IMR-90 (cell line): ENCODE results near the gene SP2. TPM values are rescaled to one million over a fixed set of nuclear protein-coding genes. Genes with fewer than 3 reads are reported as not detected.

Experiments
- ATAC-seq: fragments of 200-7000 bp; cut with Tn5 transposase; 2 replicates; pipeline ENCODE4 v1.9.1; 2020; ENCODE audit warnings: low read depth, mild to moderate bottlenecking, moderate library complexity
- BruUV-seq: library from RNA; stranded (reverse); fragments of 400-500 nt; replicated peaks from 2 replicates; lab custom pipeline; 2021; lab: Mats Ljungman, UMichigan
- CTCF ChIA-PET: fragments of 300-600 bp; formaldehyde crosslinking; extraction: SDS; loops from one replicate; lab custom pipeline; 2021; ENCODE audit warnings: antibody characterized with exemption; lab: Yijun Ruan, JAX
- POLR2A ChIA-PET: fragments of 300-600 bp; sonication (Branson Sonifier 250); formaldehyde crosslinking; loops from one replicate; lab custom pipeline; 2022; ENCODE audit warnings: antibody characterized with exemption; ENCODE audit not compliant: unreplicated experiment; lab: Charles Lee
- DNase-seq: peaks from one replicate; pipeline ENCODE4 v3.0.0; 2013
- H2AFZ ChIP-seq: replicated peaks from 2 replicates; pipeline ENCODE3; 2013; ENCODE audit warnings: low read length, mild to moderate bottlenecking; ENCODE audit not compliant: poor library complexity
- H2AK5ac ChIP-seq: 2 replicates; pipeline ENCODE4 v1.6.1; 2013; ENCODE audit warnings: low read depth, low read length, inconsistent platforms
- H2AK9ac ChIP-seq: replicated peaks from 2 replicates; pipeline ENCODE3; 2013; ENCODE audit warnings: mild to moderate bottlenecking, low read depth, low read length, moderate library complexity; ENCODE audit not compliant: poor library complexity
- H2BK120ac ChIP-seq: 2 replicates; pipeline ENCODE4 v1.6.1; 2013; ENCODE audit warnings: low read depth, low read length, inconsistent platforms
- H2BK15ac ChIP-seq: 3 replicates; pipeline ENCODE4 v1.6.1; 2013; ENCODE audit warnings: low read depth, low read length, inconsistent platforms
- H2BK20ac ChIP-seq: 2 replicates; pipeline ENCODE4 v1.6.1; 2013; ENCODE audit warnings: low read depth, mild to moderate bottlenecking, inconsistent platforms, low read length, moderate library complexity
- H2BK5ac ChIP-seq: 2 replicates; pipeline ENCODE4 v1.6.1; 2013; ENCODE audit warnings: mild to moderate bottlenecking, low read depth, low read length, inconsistent platforms; ENCODE audit not compliant: poor library complexity, severe bottlenecking
- H3K14ac ChIP-seq: replicated peaks from 2 replicates; pipeline ENCODE4 v1.6.1; 2013; ENCODE audit warnings: low read depth, low read length, inconsistent platforms
- H3K18ac ChIP-seq: 2 replicates; pipeline ENCODE4 v1.6.1; 2013; ENCODE audit warnings: low read depth, low read length, control low read depth
- H3K23ac ChIP-seq: 2 replicates; pipeline ENCODE4 v1.6.1; 2013; ENCODE audit warnings: low read depth, low read length, inconsistent platforms
- H3K27ac ChIP-seq: 2 replicates; pipeline ENCODE4 v1.5.1; 2013; ENCODE audit warnings: mild to moderate bottlenecking, control low read depth, low read length; ENCODE audit not compliant: insufficient read depth
- H3K27me3 ChIP-seq: 2 replicates; pipeline ENCODE4 v1.6.1; 2013; ENCODE audit warnings: low read length; ENCODE audit not compliant: control insufficient read depth, insufficient read depth
- H3K36me3 ChIP-seq: 2 replicates; pipeline ENCODE4 v1.6.1; 2013; ENCODE audit warnings: low read length, mixed read lengths; ENCODE audit not compliant: control insufficient read depth, insufficient read depth
- H3K4ac ChIP-seq: 2 replicates; pipeline ENCODE4 v1.6.1; 2013; ENCODE audit warnings: low read depth, low read length, inconsistent platforms
- H3K4me1 ChIP-seq: 2 replicates; pipeline ENCODE4 v1.6.1; 2013; ENCODE audit warnings: low read length, mixed read lengths; ENCODE audit not compliant: control insufficient read depth, insufficient read depth
- H3K4me2 ChIP-seq: 2 replicates; pipeline ENCODE4 v1.6.1; 2013; ENCODE audit warnings: low read depth, mild to moderate bottlenecking, control low read depth, low read length, moderate library complexity
- H3K4me3 ChIP-seq: 2 replicates; pipeline ENCODE4 v1.5.1; 2013; ENCODE audit warnings: low read depth, mild to moderate bottlenecking, control low read depth, low read length, moderate library complexity; ENCODE audit not compliant: insufficient read depth
- H3K56ac ChIP-seq: 2 replicates; pipeline ENCODE4 v1.6.1; 2013; ENCODE audit warnings: low read length, inconsistent platforms; ENCODE audit not compliant: insufficient read depth; ENCODE audit errors: extremely low read depth
- H3K79me1 ChIP-seq, 2 experiments: 2 replicates each; pipeline ENCODE4 v1.6.1; 2013; ENCODE audit warnings: low read length in 2 of 2, inconsistent platforms in 1 of 2, low read depth in 1 of 2
- H3K9ac ChIP-seq: 2 replicates; pipeline ENCODE4 v1.6.1; 2013; ENCODE audit warnings: low read depth, low read length, control low read depth
- H3K9me1 ChIP-seq: 2 replicates; pipeline ENCODE4 v1.6.1; 2013; ENCODE audit warnings: low read length, inconsistent platforms; ENCODE audit not compliant: insufficient read depth
- H3K9me3 ChIP-seq: 2 replicates; pipeline ENCODE4 v1.6.1; 2013; ENCODE audit warnings: low read length; ENCODE audit not compliant: control insufficient read depth, insufficient read depth
- H4K20me1 ChIP-seq: 2 replicates; pipeline ENCODE4 v1.6.1; 2013; ENCODE audit warnings: low read length, inconsistent platforms; ENCODE audit not compliant: insufficient read depth
- H4K5ac ChIP-seq: 2 replicates; pipeline ENCODE4 v1.6.1; 2013; ENCODE audit warnings: mild to moderate bottlenecking, low read depth, low read length, control low read depth
- H4K8ac ChIP-seq, 2 experiments: 2 replicates each; pipeline ENCODE4 v1.6.1; 2013; ENCODE audit warnings: low read depth in 2 of 2, low read length in 2 of 2, control low read depth in 1 of 2, inconsistent platforms in 1 of 2
- H4K91ac ChIP-seq: 2 replicates; pipeline ENCODE4 v1.6.1; 2013; ENCODE audit warnings: low read depth, low read length, inconsistent platforms; ENCODE audit not compliant: insufficient read depth
- CTCF ChIP-seq: conservative IDR thresholded peaks from 2 replicates; pipeline ENCODE4 v1.5.1; 2012; ENCODE audit warnings: mild to moderate bottlenecking, low read depth, low read length, improper control_type of control experiment
- MAFK ChIP-seq: IDR thresholded peaks from 2 replicates; pipeline ENCODE4 v1.6.1; 2012; ENCODE audit warnings: low read depth, low read length, improper control_type of control experiment
- POLR2A ChIP-seq: IDR thresholded peaks from 2 replicates; pipeline ENCODE4 v1.6.1; 2012; ENCODE audit warnings: mild to moderate bottlenecking, low read depth, low read length
- RFX5 ChIP-seq: IDR thresholded peaks from 2 replicates; pipeline ENCODE4 v1.8.0; 2012; ENCODE audit warnings: low read depth, mild to moderate bottlenecking, low read length, moderate library complexity
- USF2 ChIP-seq: fragments of 150-350 bp; IDR thresholded peaks from 2 replicates; pipeline ENCODE4 v1.6.1; 2017; ENCODE audit warnings: mild to moderate bottlenecking, antibody characterized with exemption, low read length, low read depth
- whole genome bisulfite sequencing, 2 experiments: methylation state at CpG; one replicate each; pipeline versions ENCODE4 v1.1.5 to v1.1.7; 2013; ENCODE audit warnings: missing lambda C conversion rate in 2 of 2; ENCODE audit not compliant: insufficient read length in 1 of 2; ENCODE audit errors: extremely low coverage in 2 of 2; 5-methylcytosine and 5-hydroxymethylcytosine counted together
- dilution Hi-C: fragments of 300-500 bp; cut with HindIII; formaldehyde crosslinking; loops from one replicate; pipeline ENCODE4 v1.14.3; 2018; ENCODE audit warnings: low sequenced_read_pairs; ENCODE audit not compliant: unreplicated experiment
- in situ Hi-C: fragments of 300-500 bp; cut with MboI; formaldehyde crosslinking; loops from 3 replicates; pipeline ENCODE4 v1.14.3; 2019; ENCODE audit warnings: low sequenced_read_pairs, inconsistent platforms, mixed read lengths
- intact Hi-C: fragments of 100-400 bp; cut with micrococcal nuclease; formaldehyde crosslinking; loops from 2 replicates; pipeline ENCODE4 v1.10.0; 2022
- polyA plus RNA-seq, 3 experiments: library from polyadenylated mRNA; depleted of rRNA; stranded (reverse); fragments of >200 nt; gene quantifications; 2 replicates each; pipeline ENCODE4 v1.2.3, GENCODE V29; 2012; ENCODE audit warnings: low replicate concordance in 1 of 3
- total RNA-seq: library from RNA; depleted of rRNA; stranded (reverse); fragments of >200 nt; gene quantifications from 2 replicates; pipeline ENCODE4 v1.2.3, GENCODE V29; 2012

The SP2 gene
- total and polyA plus RNA-seq, 2 of the 4 experiments (the other 2 are of a cell fraction), result 0.72 to 13.8 TPM

GRCh38 chr17:47945080-47945479 is 49.0 kb downstream of the SP2 start:
- Histone ChIP-seq H3K36me3 (peaks cover 2% of the 10 kb centered on the region), H3K4me3 (no peak overlapping the region), H3K23ac (no peak overlapping the region), H4K8ac (no peak overlapping the region), H4K20me1 (peaks cover 2% of the 10 kb centered on the region; the same call in 1 of the 2 replicates), H4K5ac (no peak overlapping the region), H3K4ac (no peak overlapping the region), H3K9me1 (0 out of 2 replicates have a peak, but pooled peaks cover 4% of the 10 kb centered on the region), H2AK9ac (no peak overlapping the region), H3K79me1 (peaks cover 8 to 24% of the 10 kb centered on the region in 2 experiments), H3K27me3 (no peaks in the 10 kb centered on the region), H3K56ac (no peak overlapping the region), H2BK5ac (no peak overlapping the region), H3K9ac (no peak overlapping the region), H2AK5ac (no peak overlapping the region), H2BK15ac (no peak overlapping the region), H4K91ac (no peak overlapping the region), H3K18ac (no peak overlapping the region), H3K9me3 (no peaks in the 10 kb centered on the region), H2BK120ac (no peak overlapping the region), H3K4me1 (peaks cover 5% of the 10 kb centered on the region), H3K14ac (no peak overlapping the region), H3K27ac (no peak overlapping the region), H2BK20ac (no peak overlapping the region), H2AFZ (no peak overlapping the region), H3K4me2 (no peak overlapping the region)
- peak; percentile 36; the same call in 1 of the 2 replicates for TF ChIP-seq USF2
- no peak for TF ChIP-seq POLR2A
- no peak for TF ChIP-seq CTCF
- no peak for TF ChIP-seq RFX5
- TF ChIP-seq MAFK, result no peak
- BruUV-seq, result no TSS peak
- ChIA-PET CTCF (no interaction called here), POLR2A (no interaction called here)
- intact Hi-C loops, result loop anchor here (5.0 kb wide), 1 partner anchor 103 kb away; the partner anchor contains the start of gene SCRN2
- ATAC-seq (no peak), DNase-seq (no peak)
- in situ Hi-C loops, result no loop called here
- WGBS, 2 experiments, result no CpG with 5 or more reads among the region's 8 CpGs
- dilution Hi-C loops, result no loop called here
